ENCODE measurements around the gene TCF4.

Gene TCF4

DNA sequence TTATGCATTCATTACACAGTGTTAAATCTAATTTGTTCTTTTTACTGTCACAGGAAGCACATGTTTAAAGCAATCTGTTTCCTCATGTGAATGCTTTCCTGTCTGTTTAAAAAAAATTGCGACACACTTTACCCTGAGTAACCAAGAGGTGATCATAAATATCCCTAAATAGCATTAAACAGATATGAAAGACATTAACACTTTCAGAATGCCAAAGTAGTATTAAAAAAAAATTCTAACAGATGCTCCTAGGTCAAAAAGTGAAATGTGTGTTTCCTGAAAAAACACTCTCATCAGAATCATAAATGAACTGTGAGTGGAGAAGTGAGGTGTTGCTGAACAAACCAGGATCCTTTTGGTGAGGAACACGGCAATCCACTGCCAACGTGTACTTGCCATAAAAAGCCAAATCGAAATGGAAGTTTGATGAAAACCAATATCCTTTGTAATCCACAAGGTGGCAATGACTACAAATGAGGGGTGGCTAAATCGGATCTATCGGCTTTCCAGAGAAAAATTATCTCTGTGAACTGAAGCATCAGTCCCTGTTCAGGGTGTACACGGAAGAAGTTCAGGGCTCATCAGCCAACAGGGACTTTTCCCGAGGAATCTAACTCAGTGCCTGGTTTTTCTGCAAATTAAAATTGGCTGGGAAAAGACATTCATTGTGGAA is 248.9 kb downstream of the TCF4 start:
- DNase-seq, result no peak

DNA sequence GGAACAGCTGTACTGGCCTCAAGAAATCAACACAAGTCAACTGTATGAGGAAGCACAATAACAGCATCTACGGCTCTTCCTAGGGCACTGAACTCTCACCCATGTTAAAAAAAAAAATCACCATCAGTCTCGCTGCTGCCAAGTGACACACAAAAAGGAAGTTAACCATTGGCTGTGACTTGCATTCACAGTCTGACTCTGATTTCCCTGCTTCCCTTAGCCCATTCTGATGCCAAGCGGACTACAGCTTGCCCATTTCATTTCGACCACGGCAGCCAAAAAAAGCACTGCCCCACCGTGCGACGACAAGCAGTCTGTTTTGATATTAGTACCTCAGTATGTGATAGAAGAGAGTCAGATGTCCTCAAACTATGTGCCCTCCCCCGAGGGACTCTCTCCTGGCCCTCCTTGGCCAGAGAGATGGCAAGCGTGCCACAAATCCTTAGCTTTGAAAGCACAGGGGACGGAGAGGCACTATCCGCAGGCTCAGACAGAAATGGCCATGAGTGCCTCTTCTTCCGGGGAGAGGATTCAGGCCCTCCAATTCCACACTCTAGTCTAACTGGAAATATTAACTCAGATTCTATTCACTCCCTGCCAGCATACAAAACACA is 250.0 kb downstream of the TCF4 start:
- no peak for DNase-seq

DNA sequence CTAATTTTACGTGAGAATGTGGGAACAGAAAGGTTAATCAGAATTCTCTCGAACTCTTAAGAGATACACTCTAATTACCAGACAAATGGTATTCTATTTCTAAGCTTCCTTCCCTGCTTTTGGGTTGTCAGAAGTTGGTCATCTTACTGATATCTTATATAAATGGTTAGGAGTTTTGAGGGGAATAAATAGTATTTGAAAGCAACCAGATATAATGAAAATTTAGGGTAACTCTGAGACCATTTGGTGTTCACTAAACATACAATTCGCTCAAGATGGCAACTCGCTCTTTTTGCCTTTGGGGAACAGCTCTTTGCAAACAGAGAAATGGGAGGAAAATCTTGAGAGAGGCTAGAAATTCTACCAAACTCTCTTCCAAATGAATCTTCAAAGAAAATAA is 250.9 kb downstream of the TCF4 start:
- DNase-seq, result no peak

DNA sequence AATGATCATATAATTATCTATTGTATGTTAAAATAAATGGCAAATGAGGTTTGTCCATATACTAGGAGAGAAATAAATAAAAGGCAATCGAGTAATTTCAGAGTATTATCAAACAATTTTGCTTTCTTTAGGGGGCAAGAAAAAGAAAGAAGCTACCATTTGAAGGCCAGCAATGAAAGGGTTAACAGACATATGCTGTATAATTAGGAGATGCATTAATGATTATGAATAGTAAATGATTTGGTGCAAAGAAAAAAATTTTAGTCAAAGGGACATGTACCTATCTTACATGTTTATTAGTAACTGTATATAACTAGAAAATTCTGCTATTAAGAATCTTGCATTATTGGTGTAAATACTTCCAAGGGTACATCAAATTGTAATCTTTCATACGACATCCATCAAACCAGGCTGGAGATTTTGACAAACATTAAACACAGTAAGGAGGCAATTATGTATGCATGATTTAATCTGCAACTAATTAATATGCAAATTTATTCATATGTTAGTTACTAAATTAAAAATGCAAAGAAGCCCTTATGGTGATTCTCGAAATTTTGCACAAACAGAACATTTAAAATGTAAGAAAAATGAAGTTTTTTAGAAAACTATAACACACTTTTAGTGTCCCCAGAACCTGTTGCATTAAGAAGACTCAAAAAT is 251.4 kb downstream of the TCF4 start:
- DNase-seq, result no peak

DNA sequence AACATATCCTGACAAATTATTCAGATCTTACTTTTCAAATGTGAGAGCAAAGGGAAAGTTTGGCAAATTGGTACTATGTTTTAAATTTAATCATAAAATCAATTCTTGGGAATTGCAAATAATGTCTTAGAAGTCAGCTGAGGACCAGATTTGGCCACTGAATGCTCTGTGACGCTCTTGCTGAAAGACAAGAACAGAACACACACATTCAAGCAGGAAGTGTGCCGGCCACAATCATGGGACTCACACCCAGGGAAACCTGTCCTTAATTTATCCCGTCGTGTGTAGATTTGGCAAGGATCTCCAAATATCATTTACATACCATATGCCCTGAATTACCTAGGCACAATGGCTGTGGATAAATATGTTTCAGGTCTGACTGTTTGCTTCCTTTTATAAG is 253.1 kb downstream of the TCF4 start:
- DNase-seq, result peak; percentile 9

DNA sequence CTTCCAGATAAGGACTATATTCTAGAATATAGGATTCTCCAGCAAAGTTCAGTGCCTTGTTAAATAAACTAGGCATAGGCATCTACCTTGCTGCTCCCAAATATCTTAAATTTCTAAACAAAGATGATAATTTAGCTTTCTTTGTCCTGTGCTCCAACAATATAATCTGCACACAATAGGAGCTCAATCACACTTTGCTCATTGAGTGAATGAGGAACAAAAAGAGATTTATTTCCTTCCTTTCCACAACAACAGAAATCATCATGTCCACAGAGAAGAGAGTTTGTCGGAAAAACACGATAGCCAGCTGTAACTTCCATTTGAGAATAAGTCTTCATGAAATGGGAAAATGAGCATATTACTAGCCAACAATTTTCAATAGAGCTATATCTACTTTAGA is 256.7 kb downstream of the TCF4 start:
- DNase-seq, result no peak

DNA sequence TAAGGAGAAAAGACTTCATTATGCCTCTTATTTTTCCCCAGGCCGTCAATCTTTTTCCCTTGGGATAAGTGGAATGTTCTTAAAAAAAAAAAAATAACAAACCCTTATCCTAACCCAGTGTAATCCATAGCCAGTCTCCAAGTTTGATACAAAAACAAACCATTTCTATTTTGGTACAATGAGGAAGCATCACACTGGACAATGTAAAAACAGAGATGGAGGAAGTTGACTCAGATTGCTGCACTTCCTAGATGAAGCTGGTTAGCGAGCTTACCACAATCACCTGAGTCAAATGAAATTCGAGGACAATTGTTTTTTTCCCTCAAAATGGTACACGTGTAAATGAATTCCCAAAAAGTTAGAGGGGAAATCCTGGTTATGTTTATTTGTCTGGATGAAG is 259.7 kb downstream of the TCF4 start:
- no peak for DNase-seq

DNA sequence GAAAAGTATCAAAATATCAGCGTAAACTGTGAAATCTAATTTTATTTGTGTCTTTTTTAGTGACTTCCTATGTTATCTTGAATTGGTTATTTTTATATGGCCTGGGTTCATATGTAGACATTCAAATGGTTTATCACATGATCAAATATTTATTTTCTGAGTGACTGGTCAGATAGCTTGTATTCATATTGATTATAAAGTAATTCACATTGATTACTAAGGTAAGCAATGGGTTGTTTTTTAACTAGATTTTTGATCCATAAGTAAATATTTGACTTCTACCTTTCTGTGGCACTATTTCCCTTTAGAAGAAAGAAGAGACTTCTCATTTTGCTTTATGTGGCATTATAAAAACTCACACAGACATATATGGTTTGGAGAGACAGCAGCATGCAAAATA is 260.5 kb downstream of the TCF4 start:
- DNase-seq, result no peak

DNA sequence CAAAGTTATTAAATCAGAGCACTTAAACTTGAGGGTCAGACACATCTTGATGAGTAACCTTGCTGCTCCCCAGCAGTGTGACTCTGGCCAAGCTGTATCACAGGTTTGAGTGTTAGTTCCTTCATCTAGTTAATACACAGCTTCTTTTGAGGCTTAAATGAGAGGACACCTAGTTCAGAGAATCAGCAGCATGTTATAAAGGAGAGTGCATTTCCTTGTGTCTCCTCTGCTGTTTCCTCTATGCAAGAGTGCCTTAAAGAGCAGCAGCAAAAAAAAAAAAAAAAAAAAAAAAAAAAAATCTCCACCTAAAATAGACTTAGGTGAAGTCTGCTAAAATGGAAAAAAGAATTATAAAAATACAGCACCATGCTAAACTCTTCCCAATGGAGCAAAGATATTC is 261.9 kb downstream of the TCF4 start:
- DNase-seq, result no peak

DNA sequence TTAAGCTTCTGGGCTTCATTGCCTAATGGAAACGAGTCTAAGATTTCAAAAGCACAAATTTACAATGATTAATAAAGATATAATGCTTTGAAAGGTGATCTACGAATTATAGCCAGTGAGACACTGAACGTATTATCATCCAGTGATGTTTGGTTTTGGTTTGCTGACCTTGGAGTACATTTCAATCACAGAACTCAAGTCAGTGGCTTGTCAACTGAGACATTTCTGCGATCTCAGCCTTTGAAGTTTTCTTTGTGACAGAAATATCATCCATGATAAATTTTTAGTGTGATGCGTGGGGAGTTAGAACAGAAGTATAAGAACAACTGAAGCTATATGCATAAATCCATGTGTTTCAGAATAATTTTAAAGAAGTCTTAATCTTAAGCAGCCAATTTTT is 263.8 kb downstream of the TCF4 start:
- no peak for DNase-seq

DNA sequence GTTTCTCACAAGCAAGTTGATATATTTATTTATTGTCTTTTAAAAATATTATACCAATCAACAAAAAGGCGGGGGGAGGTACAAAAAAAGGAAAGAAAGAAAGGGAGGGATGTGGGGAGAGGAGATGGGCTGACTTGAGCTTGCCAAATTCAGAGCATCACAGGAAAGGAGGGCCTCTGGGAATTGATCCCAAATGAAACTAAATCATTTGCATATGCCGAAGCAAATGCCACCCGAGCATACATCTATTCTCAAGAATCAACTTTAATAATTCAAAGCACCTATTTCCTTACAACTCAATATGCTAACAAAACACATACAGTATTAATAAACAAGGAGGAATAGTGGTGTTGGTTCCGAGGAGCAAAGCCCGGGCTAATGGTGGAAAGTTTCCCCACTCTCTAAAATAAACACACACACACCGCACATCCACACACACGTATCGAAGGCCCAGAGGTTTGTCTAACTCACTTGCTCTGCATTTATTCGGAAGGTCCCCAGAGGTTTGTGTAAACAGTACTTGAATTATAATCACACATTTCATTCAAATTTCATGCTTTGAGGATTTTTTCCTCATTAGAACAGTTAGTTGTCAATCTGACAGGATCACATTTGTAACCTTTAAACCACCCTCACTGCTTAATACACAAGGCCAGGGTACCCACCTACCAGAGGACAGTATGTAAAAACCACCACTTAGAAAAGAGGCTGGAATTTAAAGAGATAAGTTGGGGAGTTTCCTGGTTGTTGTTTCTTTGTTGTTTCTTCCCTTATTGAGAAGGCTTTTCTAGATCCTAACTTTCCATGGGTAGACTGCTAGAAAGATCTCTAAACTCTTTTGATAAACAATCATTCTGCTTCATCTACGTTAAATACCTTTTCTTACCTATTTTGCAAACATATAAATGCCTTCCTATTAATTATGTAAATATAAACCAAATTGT is 264.7 kb downstream of the TCF4 start:
- DNase-seq, result no peak

DNA sequence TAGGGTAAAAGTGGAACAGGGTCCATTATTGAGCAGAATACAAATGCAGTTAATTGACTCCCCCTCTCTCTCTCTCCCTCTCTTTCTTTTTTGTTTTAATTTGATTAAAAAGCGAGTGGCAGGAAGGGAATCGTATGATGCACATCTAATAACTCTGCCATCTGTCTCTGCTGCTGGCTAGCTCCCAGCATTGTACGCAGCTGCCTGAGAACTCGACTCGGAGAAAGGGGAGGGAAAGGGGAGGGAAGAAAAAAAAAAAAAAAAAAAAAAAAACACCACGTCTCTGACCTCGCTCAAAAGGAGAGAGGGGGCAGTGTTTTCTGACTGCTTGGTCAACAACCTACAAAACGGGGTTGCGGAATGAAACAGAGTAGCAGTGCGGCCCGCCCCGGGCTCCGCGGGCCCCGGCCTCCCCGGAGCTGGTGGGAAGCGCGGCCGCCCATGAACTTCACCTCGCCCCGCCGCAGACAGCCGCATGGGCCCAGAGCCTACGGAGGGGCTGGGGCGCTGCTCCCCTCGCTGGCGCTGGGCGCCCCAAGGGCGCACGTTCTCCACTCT is 265.7 kb downstream of the TCF4 start:
- peak; percentile 57 for DNase-seq

DNA sequence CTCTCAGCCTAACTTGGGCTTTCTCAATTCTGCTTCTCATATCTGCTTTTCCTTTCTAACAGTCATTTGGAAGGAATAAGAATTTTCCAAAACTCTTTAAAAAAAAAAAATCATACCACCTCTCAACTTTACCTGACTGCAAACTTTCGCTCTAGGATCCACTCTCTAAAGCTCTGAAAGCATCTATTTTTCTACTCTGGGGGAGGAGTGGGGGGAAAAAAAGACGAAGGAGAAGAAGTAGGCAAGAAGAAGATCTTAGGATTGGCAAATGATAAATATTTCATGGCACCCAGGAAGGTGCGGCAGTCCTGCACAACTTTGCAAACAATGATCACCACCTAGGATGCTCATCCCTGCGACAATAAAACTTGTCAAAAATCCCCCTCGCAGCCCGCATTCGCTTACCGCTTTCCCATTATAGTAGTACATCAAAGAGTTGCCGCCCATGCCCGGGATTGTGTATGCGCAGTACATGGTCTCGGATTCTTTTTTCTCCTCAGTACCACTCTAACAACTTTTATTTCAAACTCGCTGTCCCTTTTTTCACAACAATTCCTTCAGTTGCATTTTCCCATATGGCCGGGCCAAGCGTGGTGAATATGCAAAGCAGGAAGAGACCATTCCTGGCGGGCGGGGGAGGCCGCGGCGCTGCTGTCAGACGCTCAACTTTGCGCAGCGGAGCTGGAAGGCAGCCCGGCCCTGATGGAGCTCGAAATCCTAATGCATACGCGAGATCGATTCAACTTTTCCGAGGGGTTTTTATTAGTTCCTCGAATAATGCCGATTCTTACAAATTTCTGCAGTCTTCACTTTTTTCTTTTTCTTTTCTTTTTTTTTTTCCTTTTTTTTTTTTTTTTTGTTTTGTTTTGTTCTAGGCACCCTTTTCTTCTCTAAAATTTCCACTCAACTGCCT is 266.5 kb downstream of the TCF4 start:
- peak; percentile 62 for DNase-seq

DNA sequence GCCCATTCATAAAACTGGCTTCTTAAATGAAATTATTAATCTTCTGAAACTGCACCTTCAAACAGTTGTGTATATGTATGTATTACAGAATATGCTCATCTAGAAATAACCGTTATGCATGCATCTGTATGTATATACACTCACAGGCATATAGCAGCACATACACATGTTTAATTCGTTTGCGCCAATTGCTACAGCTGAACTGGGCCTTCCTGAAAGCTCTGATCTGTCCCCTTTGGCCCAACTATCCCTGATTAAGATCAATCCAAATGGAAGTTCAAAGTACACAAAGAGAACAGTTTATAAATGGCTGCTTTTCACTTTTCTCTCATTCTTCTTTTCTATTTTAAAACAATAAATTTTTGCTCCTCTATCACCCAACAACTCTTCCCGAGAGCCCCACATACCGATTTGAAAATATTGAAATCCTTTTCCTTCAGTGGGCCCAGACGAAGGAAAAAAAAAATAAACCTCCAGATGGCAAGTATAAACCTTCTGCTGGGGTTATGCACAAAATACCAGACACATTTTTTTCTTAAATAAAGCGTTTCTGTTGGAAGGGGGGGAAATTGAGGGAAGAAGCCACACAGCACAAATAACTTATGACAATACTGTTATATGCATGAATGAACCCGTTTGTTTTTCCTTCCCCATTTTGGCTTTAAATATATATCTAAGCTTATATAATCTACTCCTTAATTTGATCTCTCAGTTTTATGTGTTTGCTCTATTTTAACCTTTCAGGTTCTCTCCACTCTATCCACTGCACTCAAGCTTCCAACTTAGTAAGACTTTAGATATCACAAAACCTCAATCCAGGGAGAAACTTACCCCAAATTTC is 267.3 kb downstream of the TCF4 start:
- DNase-seq, result no peak

DNA sequence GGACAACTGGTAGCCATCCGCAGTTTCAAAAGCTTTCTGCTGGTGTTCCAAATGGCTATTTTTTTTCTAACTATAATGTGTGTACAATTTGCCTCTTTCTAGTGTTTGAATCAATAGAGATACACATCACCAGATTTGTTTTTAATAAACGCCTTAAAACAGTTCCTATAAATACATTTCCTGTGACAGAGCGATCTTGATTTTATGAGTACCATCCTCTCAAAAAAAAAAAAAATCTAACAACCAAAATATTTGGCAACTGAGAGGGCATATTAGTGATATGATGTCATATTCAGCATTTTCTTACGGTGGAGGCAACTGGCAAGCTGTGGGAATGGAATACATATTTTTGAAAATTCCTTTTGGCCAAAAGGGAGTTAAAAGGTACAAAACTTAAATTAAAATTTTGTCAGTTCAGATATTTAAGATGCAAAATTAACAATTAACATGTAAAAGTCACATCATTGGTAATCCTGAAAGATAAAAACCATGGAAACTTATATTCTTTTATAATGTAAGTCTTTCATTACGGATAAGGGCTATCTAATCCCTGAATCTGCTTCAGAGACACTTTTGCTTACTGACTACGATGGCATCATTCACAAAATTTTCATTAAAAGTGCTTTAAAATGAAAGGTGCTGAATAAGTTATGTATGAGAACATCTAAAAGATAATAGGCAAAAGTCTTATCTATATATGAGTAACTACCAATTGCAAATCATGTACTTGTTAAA is 268.4 kb downstream of the TCF4 start:
- DNase-seq, result no peak

DNA sequence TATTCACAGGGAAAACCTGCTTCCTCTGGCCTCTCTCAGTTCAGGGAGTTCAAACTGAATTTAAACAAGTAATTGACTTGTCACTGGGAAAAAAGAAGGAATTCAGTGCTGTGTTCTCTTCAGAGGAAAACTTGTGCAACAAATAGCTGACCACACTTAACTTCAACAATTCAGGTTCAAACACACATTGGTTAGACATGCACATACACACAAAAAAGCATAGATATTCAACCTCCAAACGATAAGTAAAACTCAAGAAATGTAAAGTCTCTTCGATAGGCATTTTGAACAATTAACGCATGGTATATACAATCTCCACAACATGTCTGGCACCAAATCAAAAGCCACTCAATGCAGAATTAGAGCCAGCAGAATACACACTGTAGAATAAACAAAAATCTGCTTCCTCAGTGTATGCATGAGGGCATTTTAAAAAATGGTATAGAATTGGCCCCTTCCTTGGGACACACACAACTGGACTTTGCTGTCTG is 269.0 kb downstream of the TCF4 start:
- DNase-seq, result no peak

DNA sequence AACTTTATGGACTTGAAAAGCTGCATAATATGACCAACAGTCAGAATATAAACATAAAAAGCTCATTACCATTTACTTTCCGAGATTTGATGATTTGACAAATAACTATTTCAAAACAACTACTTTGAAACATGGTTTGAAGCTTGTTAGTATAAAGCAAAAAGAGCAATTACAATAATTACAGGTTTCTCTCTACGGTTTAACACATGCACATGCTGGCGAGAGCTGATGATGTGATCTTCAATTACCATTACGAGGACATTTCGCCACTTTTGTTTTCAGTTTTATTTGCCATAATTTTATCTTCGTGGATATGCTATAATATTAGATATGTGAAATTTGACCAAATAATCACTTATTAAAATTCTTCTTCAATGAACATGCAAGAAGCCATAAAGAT is 270.1 kb downstream of the TCF4 start:
- no peak for DNase-seq

DNA sequence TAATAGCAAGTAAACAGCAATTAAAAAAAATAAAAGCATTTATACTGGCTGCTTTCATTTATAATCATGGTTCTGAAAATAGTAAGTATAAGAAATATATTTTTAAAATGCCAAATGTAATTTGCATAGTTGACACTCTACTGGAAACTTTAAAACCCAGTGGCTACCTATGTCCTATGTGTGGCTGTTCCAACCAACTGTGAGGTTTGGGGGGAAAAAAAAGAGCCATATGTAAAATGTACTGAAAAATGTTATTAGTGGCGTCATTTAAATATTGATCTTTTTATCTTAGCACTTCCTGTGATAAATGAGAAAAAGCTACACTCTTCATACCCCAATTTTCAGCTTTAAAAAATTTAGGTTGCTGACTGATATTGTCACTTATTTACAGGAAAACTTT is 270.7 kb downstream of the TCF4 start:
- DNase-seq, result no peak

DNA sequence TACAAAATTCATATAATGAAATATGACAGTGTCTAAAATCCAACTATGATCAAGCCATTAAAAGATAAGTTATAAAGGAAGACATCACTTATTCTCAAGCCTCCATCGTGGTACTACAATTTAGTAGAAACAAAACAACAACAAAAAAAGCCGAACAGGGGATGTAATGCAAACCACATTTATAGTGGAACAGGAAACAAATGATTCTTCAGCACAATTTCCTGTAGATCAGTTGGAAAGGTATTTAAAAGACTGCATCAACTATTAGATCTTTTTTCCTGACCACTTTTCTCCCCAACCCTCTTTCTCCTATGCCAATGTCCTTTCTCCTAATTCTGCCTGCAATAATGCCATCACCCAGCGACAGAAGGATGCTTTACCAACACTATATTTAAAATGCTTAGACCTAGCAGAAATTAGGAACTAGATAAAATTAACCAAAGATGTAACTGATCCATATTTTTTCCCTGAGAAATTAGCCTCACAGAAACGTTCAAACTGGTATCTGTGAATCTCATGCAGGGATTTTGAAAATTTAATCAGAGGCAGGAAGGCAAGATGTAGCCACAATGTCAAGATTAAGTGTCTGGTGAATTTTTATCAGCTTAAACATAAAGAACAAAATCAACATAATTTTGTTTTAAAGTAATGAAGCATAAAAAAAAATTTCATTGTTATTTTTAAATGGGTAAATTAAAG is 271.4 kb downstream of the TCF4 start:
- no peak for DNase-seq

All from NCI-H2029 (cell line).